HG03571 (cell line): ENCODE data around the gene GADD45GIP1.

Experiments used
- ATAC-seq: cut with Tn5 transposase; IDR thresholded peaks from one replicate; pipeline ENCODE4 v1.9.1; 2021; ENCODE audit not compliant: unreplicated experiment

GADD45GIP1 gene

GRCh38 chr19:12913851-12914690 is 43.0 kb downstream of the GADD45GIP1 start:
- ATAC-seq: no peak

- no peak for ATAC-seq
Observed at GRCh38 chr19:12913011-12913561, 43.9 kb downstream of the GADD45GIP1 start.

- no peak for ATAC-seq
Observed at GRCh38 chr19:12912571-12912970, 44.5 kb downstream of the GADD45GIP1 start.

GRCh38 chr19:12907166-12907565 is 49.9 kb downstream of the GADD45GIP1 start:
- no peak for ATAC-seq
